A549 (cell line): ENCODE data around the gene HSPA8. TPM values are rescaled to one million over a fixed set of nuclear protein-coding genes. Genes with fewer than 3 reads are reported as not detected.
A peak's percentile ranks its signal among the peaks of the same experiment; 100 is the strongest.
"Not testable (repeated sequence)": the region's sequence is repeated elsewhere in the genome, so short reads cannot be mapped to it uniquely, and the experiment has no call there.

Experiments used
- ATAC-seq, 2 experiments: fragments of 200-7000 bp in 1 of 2; fragments of >200 bp in 1 of 2; cut with Nextera tagmentation in 1 of 2; cut with Tn5 transposase in 1 of 2; 3 replicates each; pipeline versions ENCODE4 v1.8.0 to v1.9.1; 2018 to 2020; ENCODE audit warnings: mild to moderate bottlenecking in 1 of 2, moderate library complexity in 1 of 2
- CTCF ChIA-PET: fragments of 300-600 bp; sonication (Branson Sonifier 250); formaldehyde crosslinking; extraction: SDS; loops from one replicate; lab custom pipeline; 2021; ENCODE audit warnings: antibody characterized with exemption, inconsistent platforms; lab: Yijun Ruan, JAX
- POLR2A ChIA-PET: fragments of 350-600 bp; formaldehyde crosslinking; extraction: SDS; loops from one replicate; lab custom pipeline; 2021; ENCODE audit warnings: antibody characterized with exemption, inconsistent platforms; lab: Yijun Ruan, JAX
- DNase-seq, 2 experiments: peaks; one replicate each; pipeline versions ENCODE4 v3.0.0 to v3.0.0-alpha.2; 2011 to 2016; ENCODE audit warnings: low read depth in 1 of 2, low spot score in 1 of 2
- FAIRE-seq: peaks from 2 replicates; lab custom pipeline; 2011; peaks lifted over from hg19 to GRCh38; lab: Jason Lieb, UNC
- H3K27ac ChIP-seq, 2 experiments: fragments of >200 bp; sonication (Bioruptor Twin); formaldehyde crosslinking; 3 replicates each; pipeline ENCODE4 v1.5.1; 2016 to 2017
- H3K4me1 ChIP-seq: fragments of >200 bp; sonication (Bioruptor Twin); formaldehyde crosslinking; 3 replicates; pipeline ENCODE4 v1.6.1; 2016
- H3K4me2 ChIP-seq: fragments of >200 bp; sonication (Bioruptor Twin); formaldehyde crosslinking; 3 replicates; pipeline ENCODE4 v1.6.1; 2016
- H3K4me3 ChIP-seq: fragments of >200 bp; sonication (Bioruptor Twin); formaldehyde crosslinking; 3 replicates; pipeline ENCODE4 v1.5.1; 2016
- H3K9me3 ChIP-seq: fragments of >200 bp; sonication (Bioruptor Twin); formaldehyde crosslinking; 3 replicates; pipeline ENCODE4 v1.6.1; 2016
- ATOH8 ChIP-seq: fragments of 250-450 bp; sonication (Bioruptor Pico); IDR thresholded peaks from 2 replicates; pipeline ENCODE4 v1.5.0; 2020; ENCODE audit warnings: low read depth, mild to moderate bottlenecking, moderate library complexity
- CBX8 ChIP-seq: fragments of 200-600 bp; sonication (generic); IDR thresholded peaks from 2 replicates; pipeline ENCODE4 v1.6.1; 2016
- CEBPB ChIP-seq, 2 experiments: fragments of >200 bp in 1 of 2; sonication (Bioruptor Twin) in 1 of 2; formaldehyde crosslinking in 1 of 2; IDR thresholded peaks; 2 replicates each; pipeline ENCODE4 v1.6.1; 2012 to 2016
- CHD4 ChIP-seq: fragments of 200-600 bp; sonication (generic); IDR thresholded peaks from 2 replicates; pipeline ENCODE4 v1.6.1; 2016; ENCODE audit warnings: antibody characterized with exemption, mild to moderate bottlenecking, borderline replicate concordance
- FOSL2 ChIP-seq, 2 experiments: fragments of 450-650 bp in 1 of 2; fragments of >200 bp in 1 of 2; sonication (Bioruptor Twin) in 1 of 2; formaldehyde crosslinking; IDR thresholded peaks; 2 replicates each; pipeline versions ENCODE4 v1.5.0 to v1.6.1; 2016 to 2020; ENCODE audit warnings: mild to moderate bottlenecking in 1 of 2, moderate library complexity in 1 of 2
- GATA3 ChIP-seq: IDR thresholded peaks from 2 replicates; pipeline ENCODE4 v1.6.1; 2012; ENCODE audit warnings: borderline replicate concordance
- HOXB13 ChIP-seq: fragments of 250-450 bp; sonication (Bioruptor Pico); IDR thresholded peaks from 2 replicates; pipeline ENCODE4 v1.5.0; 2020; ENCODE audit warnings: low read depth, mild to moderate bottlenecking, moderate library complexity
- JUN ChIP-seq, 2 experiments: fragments of >200 bp; sonication (Bioruptor Twin); formaldehyde crosslinking; IDR thresholded peaks; 2 replicates in 1 of 2; 3 replicates in 1 of 2; pipeline ENCODE4 v1.6.1; 2016 to 2017
- JUNB ChIP-seq: fragments of >200 bp; sonication (Bioruptor Twin); formaldehyde crosslinking; IDR thresholded peaks from 2 replicates; pipeline ENCODE4 v1.6.1; 2016
- MAFK ChIP-seq: fragments of 450-650 bp; IDR thresholded peaks from 2 replicates; pipeline ENCODE4 v1.6.1; 2014; ENCODE audit not compliant: partially characterized antibody
- MAX ChIP-seq: IDR thresholded peaks from 2 replicates; pipeline ENCODE4 v1.6.1; 2012
- NFE2L2 ChIP-seq: fragments of 150-350 bp; conservative IDR thresholded peaks from 2 replicates; pipeline ENCODE4 v1.6.1; 2014; ENCODE audit warnings: low read length
- NPAS2 ChIP-seq: fragments of 250-450 bp; sonication (Bioruptor Pico); IDR thresholded peaks from 2 replicates; pipeline ENCODE4 v1.8.0; 2022; ENCODE audit warnings: mild to moderate bottlenecking, moderate library complexity, borderline replicate concordance
- PHF8 ChIP-seq: fragments of 200-600 bp; sonication (generic); IDR thresholded peaks from 2 replicates; pipeline ENCODE4 v1.6.1; 2016; ENCODE audit warnings: low read depth, mild to moderate bottlenecking, antibody characterized with exemption, moderate library complexity, borderline replicate concordance
- RAD21 ChIP-seq, 2 experiments: fragments of >200 bp in 1 of 2; sonication (Bioruptor Twin) in 1 of 2; formaldehyde crosslinking in 1 of 2; IDR thresholded peaks in 1 of 2; conservative IDR thresholded peaks in 1 of 2; 2 replicates in 1 of 2; 3 replicates in 1 of 2; pipeline ENCODE4 v1.6.1; 2012 to 2018; ENCODE audit warnings: inconsistent platforms in 1 of 2
- RARB ChIP-seq: fragments of 250-450 bp; sonication (Bioruptor Pico); IDR thresholded peaks from 2 replicates; pipeline ENCODE4 v1.8.0; 2021; ENCODE audit warnings: mild to moderate bottlenecking, moderate library complexity
- RNF2 ChIP-seq: fragments of 200-600 bp; sonication (generic); IDR thresholded peaks from 2 replicates; pipeline ENCODE4 v1.6.1; 2016; ENCODE audit warnings: low read depth, mild to moderate bottlenecking, antibody characterized with exemption, moderate library complexity, borderline replicate concordance
- ZFP36 ChIP-seq: fragments of 450-650 bp; IDR thresholded peaks from 2 replicates; pipeline ENCODE4 v1.6.1; 2014; ENCODE audit warnings: borderline replicate concordance; ENCODE audit not compliant: partially characterized antibody
- ZNF302 ChIP-seq: fragments of 250-450 bp; sonication (Bioruptor Pico); IDR thresholded peaks from 2 replicates; pipeline ENCODE4 v1.9.0; 2021; ENCODE audit warnings: inconsistent platforms, mild to moderate bottlenecking, moderate library complexity
- WGBS: methylation state at CpG from one replicate; pipeline ENCODE4 v1.1.6; 2017; ENCODE audit errors: missing lambda C conversion rate; 5-methylcytosine and 5-hydroxymethylcytosine counted together
- polyA plus RNA-seq, 4 experiments: library from polyadenylated mRNA; depleted of rRNA in 3 of 4; stranded (reverse); fragments of >200 nt; fragmentation: RNase III in 1 of 4; extraction: RNeasy Plus Mini Kit Qiagen cat#74134 plus additional on column Dnase treatment in 1 of 4; gene quantifications; 2 replicates in 3 of 4; 3 replicates in 1 of 4; pipeline ENCODE4 v1.2.3, GENCODE V29; 2011 to 2017

The HSPA8 gene
- polyA plus RNA-seq, 2 of the 4 experiments (the other 2 are of a cell fraction): 1,869 to 2,091 TPM

GRCh38 chr11:123060277-123061000, 1.5 kb downstream of the HSPA8 start:
- DNase-seq: no peak
- POLR2A ChIA-PET: no interaction called here
- peaks cover 53% of the 10 kb centered on the region for H3K4me1 ChIP-seq

GRCh38 chr11:123059041-123059920, 2.7 kb downstream of the HSPA8 start:
- H3K4me1 ChIP-seq: peaks cover 51% of the 10 kb centered on the region
- H3K27ac ChIP-seq: peak overlapping the region in 1 of 2 experiments; percentile 98; a peak in 2 of 6 replicates
- 0 out of 2 replicates have a peak, but pooled peaks have one; percentile 13 for TF ChIP-seq GATA3
- FAIRE-seq, ATAC-seq, DNase-seq, H3K9me3 ChIP-seq, POLR2A ChIA-PET: not testable (repeated sequence)
- peak overlapping the region; percentile 98 for H3K4me3 ChIP-seq
- CTCF ChIA-PET: interaction anchor here (0.7 to 1.0 kb wide), 4 partner anchors 188 to 202 kb away, joined by 3 to 5 read pairs (median 4); no protein-coding TSS in a partner anchor
- WGBS: 7% methylated on average over 18 of the region's 18 CpGs
- H3K4me2 ChIP-seq: peak overlapping the region; percentile 91

More at GRCh38 chr11:123060277-123061000, 1.5 kb downstream of the HSPA8 start:
- peak overlapping the region; percentile 98 to 100 for H3K27ac ChIP-seq
- peak overlapping the region; percentile 91 for H3K4me2 ChIP-seq
- CTCF ChIA-PET: no interaction called here
- no peaks in the 10 kb centered on the region for H3K9me3 ChIP-seq
- WGBS: 1% methylated on average over 8 of the region's 8 CpGs
- FAIRE-seq (no peak), ATAC-seq (no peak)
- no peak for TF ChIP-seq NFE2L2
- TF ChIP-seq JUN (IDR thresholded peaks at IDR 0.05): peak in 1 of 2 experiments; percentile 15; a peak in 1 of 5 replicates
- H3K4me3 ChIP-seq: peak overlapping the region; percentile 98

- TF ChIP-seq ZNF302 (CRISPR knock-in tag): no peak
- TF ChIP-seq CHD4: no peak
- no peak for TF ChIP-seq JUNB
- no peak for TF ChIP-seq RARB (CRISPR knock-in tag)
- no peak for TF ChIP-seq CEBPB (IDR thresholded peaks at IDR 0.05)
- TF ChIP-seq PHF8: no peak
- no peak for TF ChIP-seq NPAS2 (CRISPR knock-in tag)
- TF ChIP-seq HOXB13 (CRISPR knock-in tag): no peak
- TF ChIP-seq, all 56 proteins: peak for 0
- ATAC-seq: no peak
- peak overlapping the region; percentile 98 for H3K4me3 ChIP-seq
- ChIA-PET POLR2A (no interaction called here), CTCF (interaction anchor here (2.0 kb wide), 1 partner anchor 11 kb away, joined by 8 read pairs; no protein-coding TSS in a partner anchor)
- no peak for DNase-seq
- H3K9me3 ChIP-seq: no peaks in the 10 kb centered on the region
- FAIRE-seq: no peak
- 0 out of 6 replicates have a peak overlapping the region, but pooled peaks of 1 of the 2 experiments have one; percentile 27 for H3K27ac ChIP-seq
- H3K4me1 ChIP-seq: peaks cover 44% of the 10 kb centered on the region
- H3K4me2 ChIP-seq: peak overlapping the region; percentile 91
- WGBS: 42% methylated on average over 5 of the region's 5 CpGs
Measured at GRCh38 chr11:123057661-123058305, 4.2 kb downstream of the HSPA8 start.

GRCh38 chr11:123056835-123057491, 5.0 kb downstream of the HSPA8 start:
- no peak for ATAC-seq
- peak overlapping the region; percentile 91 for H3K4me2 ChIP-seq
- CTCF ChIA-PET: interaction anchor here (2.0 kb wide), 1 partner anchor 10 kb away, joined by 8 read pairs; no protein-coding TSS in a partner anchor

More at GRCh38 chr11:123056835-123057491, 5.0 kb downstream of the HSPA8 start:
- POLR2A ChIA-PET: no interaction called here
- WGBS: 72% methylated on average over 3 of the region's 3 CpGs
- TF ChIP-seq ZFP36 (no peak), MAFK (no peak), FOSL2 (IDR thresholded peaks at IDR 0.05) (no peak), FOSL2 (CRISPR knock-in tag; IDR thresholded peaks at IDR 0.05) (no peak), MAX (no peak), RAD21 (conservative IDR thresholded peaks at IDR 0.05 in 1 of 2, IDR thresholded peaks at IDR 0.05 in 1 of 2) (no peak), CBX8 (no peak), CEBPB (IDR thresholded peaks at IDR 0.05) (no peak), JUN (IDR thresholded peaks at IDR 0.05) (no peak), RNF2 (no peak), ATOH8 (CRISPR knock-in tag) (no peak)
- Histone ChIP-seq H3K4me3 (no peak overlapping the region), H3K27ac (peak overlapping the region in 1 of 2 experiments; percentile 25; a peak in 1 of 6 replicates), H3K4me1 (peaks cover 44% of the 10 kb centered on the region), H3K9me3 (no peaks in the 10 kb centered on the region)
- DNase-seq (no peak), FAIRE-seq (no peak)
